Astrocyte (in vitro differentiated cells and primary cell): ENCODE data around the gene RGS16.

Source experiments
- EZH2 ChIP-seq: IDR thresholded peaks from 2 replicates; pipeline ENCODE4 v1.6.1; 2012; ENCODE audit warnings: mild to moderate bottlenecking, low read length, inconsistent platforms; ENCODE audit not compliant: insufficient read depth
- TF ChIP-seq, protein P1 (sequence below): IDR thresholded peaks from 2 replicates; pipeline ENCODE4 v1.5.1; 2011; ENCODE audit warnings: low read depth, mild to moderate bottlenecking, inconsistent platforms, low read length, moderate library complexity; ENCODE audit not compliant: insufficient read depth

GRCh38 chr1:182565537-182565936 is 38.7 kb downstream of the RGS16 start:
- TF ChIP-seq, protein P1, sequence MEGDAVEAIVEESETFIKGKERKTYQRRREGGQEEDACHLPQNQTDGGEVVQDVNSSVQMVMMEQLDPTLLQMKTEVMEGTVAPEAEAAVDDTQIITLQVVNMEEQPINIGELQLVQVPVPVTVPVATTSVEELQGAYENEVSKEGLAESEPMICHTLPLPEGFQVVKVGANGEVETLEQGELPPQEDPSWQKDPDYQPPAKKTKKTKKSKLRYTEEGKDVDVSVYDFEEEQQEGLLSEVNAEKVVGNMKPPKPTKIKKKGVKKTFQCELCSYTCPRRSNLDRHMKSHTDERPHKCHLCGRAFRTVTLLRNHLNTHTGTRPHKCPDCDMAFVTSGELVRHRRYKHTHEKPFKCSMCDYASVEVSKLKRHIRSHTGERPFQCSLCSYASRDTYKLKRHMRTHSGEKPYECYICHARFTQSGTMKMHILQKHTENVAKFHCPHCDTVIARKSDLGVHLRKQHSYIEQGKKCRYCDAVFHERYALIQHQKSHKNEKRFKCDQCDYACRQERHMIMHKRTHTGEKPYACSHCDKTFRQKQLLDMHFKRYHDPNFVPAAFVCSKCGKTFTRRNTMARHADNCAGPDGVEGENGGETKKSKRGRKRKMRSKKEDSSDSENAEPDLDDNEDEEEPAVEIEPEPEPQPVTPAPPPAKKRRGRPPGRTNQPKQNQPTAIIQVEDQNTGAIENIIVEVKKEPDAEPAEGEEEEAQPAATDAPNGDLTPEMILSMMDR: no peak
- no peak for TF ChIP-seq EZH2
